OCI-M2 (cell line): Measurements from ENCODE around the gene CRIP2.

Source experiments
- DNase-seq: peaks from one replicate; lab custom pipeline; 2025; ENCODE audit not compliant: unreplicated experiment; lab: John Stamatoyannopoulos, UW

The CRIP2 gene

DNA sequence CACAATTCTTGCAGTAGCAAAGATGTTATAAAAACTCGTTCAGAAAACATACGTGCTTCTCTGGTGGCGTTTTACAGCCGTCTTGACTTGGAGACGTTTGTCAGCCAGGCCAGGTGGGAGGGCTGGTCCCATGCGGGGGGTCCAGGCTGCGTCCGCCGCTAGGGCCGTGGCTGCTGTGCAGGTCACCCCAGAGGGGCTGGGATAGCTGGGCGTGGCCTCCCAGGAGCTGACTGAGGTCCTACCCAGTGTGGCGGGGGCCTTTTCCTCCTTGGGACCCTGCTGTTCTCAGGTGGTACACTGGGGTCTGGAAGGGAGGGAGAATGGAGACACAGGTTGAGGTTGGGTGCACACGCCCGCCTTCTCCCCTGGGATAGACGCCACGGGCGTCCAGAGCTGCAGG, 29.8 kb upstream of the CRIP2 start:
- no peak for DNase-seq

DNA sequence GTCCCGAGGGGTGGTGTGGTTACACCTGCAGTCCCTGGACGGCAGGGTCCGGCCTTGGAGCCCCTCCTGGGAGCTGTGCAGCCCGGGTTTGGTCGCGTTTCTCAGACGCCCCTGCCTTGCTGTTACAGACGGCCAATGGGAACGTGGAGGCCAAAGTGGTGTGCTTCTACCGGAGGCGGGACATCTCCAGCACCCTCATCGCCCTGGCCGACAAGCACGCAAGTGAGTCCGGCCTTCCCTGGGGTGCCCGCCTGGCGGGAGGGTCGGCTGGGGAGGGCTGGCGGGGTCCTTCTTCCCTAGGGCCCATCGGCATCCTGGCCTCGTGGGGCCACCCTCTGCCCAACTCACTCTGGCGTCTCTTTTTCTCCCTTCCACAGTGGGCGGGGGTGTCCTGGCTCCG, 29.3 kb upstream of the CRIP2 start:
- DNase-seq, result no peak

GRCh38 chr14:105445901-105446845, 28.4 kb upstream of the CRIP2 start:
- DNase-seq, result no peak

DNA sequence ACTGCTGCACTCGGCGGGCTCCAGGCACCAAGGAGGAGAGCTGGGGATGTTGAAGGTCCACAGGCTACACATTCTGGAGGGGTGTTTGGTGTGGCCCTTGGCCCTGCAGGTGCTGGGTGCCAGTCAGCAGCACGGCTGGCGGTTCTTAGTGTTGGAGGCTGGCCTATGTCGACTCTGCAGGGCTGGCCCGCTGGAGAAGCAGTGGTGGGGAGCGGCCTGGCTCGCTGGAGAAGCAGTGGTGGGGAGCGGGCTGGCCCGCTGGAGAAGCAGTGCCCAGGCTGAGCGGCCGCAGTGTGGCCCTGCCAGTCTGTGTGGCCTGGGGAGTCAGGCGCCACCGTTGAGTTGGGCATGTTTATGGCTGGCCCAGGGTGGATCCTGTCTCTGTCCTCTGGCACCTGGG, 27.6 kb upstream of the CRIP2 start:
- no peak for DNase-seq

GRCh38 chr14:105447651-105448640, 26.7 kb upstream of the CRIP2 start:
- DNase-seq, result no peak

GRCh38 chr14:105448706-105449111, 25.9 kb upstream of the CRIP2 start:
- DNase-seq, result no peak

DNA sequence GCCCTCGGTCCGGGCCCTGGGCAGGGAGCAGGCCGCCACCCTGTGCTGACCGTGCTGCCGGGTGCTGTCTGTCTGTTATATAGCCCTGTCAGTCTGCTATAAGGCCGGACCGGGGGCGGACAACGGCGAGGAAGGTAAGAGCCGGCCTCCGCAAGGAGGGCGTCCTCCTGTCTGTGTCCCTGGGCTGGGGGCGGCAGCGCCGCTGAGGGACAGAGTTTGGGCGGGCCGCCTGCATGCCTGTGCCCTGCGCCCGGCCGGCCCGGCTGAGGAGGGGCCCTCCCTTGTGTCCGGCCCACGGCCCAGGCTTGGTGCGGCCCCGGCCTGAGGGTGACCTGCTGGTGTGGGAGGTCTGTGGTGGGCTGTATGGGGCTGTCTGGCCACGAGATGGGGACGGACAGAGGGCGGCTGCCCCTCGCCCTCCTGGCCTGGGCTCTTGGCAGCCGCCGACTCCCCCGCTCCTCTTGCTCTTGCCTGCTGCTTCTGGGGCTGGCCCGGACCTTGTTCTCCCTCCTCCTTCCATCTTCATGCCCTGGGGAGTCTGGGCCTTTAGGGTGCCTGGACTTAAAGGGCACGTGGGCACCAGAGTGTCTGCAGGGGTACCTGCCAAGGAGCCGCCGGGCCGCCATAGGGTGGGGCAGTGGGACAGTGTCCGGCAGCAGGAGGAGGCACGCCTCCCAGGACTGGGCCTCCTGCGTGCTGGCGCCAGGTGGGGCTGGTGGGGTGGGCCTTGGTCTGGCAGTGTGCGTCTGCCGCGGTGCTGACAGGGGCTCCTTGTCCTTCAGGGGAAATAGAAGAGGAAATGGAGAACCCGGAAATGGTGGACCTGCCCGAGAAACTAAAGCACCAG, 25.1 kb upstream of the CRIP2 start:
- no peak for DNase-seq

DNA sequence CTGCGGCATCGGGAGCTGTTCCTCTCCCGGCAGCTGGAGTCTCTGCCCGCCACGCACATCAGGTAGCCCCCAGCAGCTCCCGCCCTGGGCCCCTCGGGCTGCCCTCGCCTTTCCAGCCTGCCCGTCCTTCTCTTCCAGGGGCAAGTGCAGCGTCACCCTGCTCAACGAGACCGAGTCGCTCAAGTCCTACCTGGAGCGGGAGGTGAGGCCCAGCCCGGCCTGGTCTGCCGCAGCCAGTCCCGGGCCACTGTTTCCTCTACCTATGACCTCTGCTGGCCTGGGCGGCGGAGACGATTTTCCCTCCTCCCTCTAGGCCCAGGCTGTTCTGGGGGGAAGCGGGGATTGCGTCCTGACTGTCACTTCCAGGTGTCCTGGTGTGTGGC, 24.5 kb upstream of the CRIP2 start:
- DNase-seq, result no peak

DNA sequence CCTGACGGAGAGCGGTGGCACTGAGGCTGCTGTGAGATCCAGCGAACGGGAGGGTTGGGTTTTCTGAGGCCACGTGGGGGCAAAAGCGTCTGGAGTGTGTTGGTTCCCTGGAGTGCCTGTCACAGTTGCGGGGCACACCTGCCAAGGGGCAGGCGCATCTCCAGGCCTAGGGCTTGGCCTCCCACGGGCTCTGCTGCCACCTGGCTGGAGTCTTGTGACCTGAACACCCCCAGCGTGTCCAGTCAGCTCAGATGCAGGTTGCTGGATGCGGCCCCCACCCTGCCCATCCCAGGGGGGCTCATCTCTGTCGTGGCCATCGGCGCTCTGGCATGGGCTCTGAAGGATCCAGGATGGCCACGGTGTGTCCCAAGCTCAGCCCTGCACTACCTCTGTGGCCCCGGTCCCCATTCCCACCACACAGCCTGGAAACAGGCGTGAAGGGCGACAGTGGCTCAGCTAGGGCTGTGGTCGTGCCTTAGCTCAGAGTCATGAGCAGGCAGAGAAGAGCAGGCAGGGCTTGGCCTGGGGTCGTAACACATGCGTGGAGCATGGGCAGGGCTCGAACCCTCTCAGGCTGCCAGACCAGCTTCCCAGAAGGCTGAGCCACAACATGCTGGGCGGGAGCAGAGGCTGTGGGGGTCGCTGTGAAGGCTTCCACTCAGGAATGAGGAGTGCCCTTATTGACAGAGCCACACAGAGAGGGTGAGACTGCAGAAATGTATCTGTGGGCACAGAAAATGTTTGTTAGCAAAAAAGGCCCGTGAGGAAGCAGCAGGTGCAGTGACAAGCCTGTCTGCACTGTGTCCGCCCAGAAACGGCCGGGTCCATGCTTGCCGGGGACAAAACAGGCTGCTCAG, 23.5 kb upstream of the CRIP2 start:
- DNase-seq, result no peak

GRCh38 chr14:105452963-105453362, 21.7 kb upstream of the CRIP2 start:
- no peak for DNase-seq

DNA sequence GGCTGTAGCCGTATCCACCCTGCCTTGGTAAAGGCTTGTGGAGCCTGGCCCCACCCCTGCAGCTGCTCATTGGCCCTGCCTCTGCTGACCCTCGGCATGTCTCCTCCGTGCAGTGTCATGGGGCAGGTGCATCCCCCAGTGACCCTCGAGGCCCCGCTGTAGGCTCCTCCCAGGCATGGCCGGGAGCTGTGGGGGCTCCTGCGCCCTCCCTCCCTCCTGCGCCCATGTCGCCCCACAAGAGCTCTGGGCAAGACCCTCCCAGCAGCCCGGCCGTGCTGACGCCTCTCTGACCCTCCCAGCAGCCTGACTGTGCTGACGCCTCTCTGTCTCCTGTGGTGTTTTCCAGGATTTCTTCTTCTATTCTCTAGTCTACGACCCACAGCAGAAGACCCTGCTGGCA, 20.8 kb upstream of the CRIP2 start:
- DNase-seq, result no peak

GRCh38 chr14:105455086-105455640, 19.5 kb upstream of the CRIP2 start:
- DNase-seq, result no peak

- DNase-seq, result no peak
Observed at GRCh38 chr14:105455766-105456660, 18.6 kb upstream of the CRIP2 start.

DNA sequence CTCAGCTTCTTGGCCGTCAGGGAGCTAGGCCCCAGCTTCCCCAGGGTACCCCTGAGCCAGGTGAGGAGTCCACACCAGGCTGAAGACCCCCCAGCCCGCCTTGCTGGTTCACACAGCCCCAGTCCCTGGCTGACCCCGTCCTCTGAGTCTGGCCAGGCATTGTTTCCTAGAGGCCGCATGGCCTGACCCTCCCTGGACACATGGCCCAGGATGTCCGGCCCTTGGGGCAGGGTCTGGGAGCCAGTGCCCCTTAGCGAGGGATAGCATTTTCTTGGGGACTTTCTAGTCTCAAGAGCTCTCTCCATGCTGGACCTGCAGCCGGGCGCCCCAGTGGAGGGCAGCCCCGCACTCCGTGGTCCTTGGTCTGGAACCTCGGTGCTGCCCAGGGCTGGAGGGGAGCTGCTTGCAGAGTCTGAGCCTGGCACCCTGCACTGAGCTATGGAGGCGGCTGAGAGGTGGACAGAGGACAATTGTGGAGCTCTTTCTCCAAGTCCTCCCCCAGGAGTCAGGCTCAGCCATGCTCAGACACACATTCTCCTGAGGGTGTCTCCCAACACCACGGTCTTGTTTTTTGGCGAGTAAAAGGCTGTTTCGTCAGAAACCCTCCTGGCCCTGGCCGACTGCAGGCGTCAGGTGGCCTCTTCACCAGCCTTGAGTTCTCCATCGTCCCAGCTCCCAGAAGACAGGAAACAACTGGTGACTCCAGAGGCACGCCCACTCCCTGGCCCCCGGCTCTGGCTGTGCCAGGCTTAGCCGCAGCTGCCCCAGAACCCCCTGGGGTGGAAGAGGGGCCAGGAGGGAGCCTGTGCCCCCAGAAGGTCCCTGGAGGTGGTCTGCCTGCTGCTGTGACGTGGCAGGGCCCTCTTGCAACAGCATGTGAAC, 17.6 kb upstream of the CRIP2 start:
- no peak for DNase-seq

DNA sequence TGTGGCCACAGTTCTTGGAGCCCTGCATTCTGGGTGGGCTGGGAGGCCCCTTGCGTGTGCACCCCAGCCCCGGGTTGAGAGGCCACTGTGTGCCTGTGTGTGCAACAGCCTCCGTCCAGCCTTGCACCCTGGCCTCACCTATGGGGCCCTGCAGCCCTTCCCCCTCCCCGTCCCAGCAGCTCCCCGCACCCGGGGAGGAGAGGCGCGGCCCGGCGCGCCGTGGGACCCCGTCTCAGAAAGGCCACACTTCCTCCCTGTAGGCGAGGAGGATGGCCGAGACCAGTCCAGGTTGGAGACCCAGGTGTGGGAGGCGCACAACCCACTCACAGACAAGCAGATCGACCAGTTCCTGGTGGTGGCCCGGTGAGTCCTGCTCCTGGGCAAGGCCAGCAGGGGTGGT, 16.6 kb upstream of the CRIP2 start:
- no peak for DNase-seq

DNA sequence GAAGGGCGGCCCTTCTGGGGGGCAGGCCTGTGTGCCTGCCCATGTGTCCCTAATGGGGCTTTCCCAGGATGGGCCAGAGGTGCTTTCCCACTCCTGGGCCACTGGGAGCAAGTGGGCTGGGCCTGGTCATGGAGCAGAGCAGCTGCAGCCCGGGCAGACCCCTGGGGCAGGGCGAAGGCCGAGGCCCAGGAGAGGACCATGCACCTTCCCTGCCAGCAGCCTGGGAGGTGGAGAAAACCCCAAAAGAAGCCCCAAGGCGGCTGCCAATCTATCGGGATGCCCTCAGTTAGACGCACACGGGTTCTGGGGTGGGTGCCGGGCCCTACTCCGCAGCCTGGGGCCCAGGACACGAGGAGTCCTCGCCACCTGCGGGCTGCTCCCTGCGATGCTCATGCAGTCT, 16.1 kb upstream of the CRIP2 start:
- DNase-seq, result no peak

GRCh38 chr14:105460116-105460515, 14.5 kb upstream of the CRIP2 start:
- DNase-seq, result no peak

DNA sequence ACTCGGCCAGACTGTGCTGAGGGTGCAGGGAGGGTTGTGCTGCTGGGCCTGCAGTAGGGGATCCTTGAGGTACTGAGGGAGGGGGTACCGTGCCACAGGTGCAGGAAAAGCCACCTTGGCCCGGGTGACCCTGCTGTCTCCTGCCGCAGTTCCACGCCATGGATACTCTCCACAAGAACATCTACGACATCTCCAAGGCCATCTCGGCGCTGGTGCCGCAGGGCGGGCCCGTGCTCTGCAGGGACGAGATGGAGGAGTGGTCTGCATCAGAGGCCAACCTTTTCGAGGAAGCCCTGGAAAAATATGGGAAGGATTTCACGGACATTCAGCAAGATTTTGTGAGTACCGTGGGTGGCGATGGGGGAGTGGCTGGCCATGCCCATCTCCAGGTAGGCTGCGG, 14.0 kb upstream of the CRIP2 start:
- no peak for DNase-seq
